Osteoblast (primary cell): Measurements from ENCODE around the gene FRMPD2. TPM values are rescaled to one million over a fixed set of nuclear protein-coding genes. Genes with fewer than 3 reads are reported as not detected.

ENCODE experiments used
- DNase-seq: peaks from one replicate; pipeline ENCODE4 v3.0.0; 2011; ENCODE audit warnings: low spot score, mixed read lengths; ENCODE audit not compliant: insufficient read length; ENCODE audit errors: missing footprints
- H2AFZ ChIP-seq: 2 replicates; pipeline ENCODE4 v1.6.0; 2011; ENCODE audit warnings: mild to moderate bottlenecking, low read length
- H3K27ac ChIP-seq: 2 replicates; pipeline ENCODE4 v1.5.1; 2011; ENCODE audit warnings: mild to moderate bottlenecking, low read depth, low read length, moderate library complexity
- H3K27me3 ChIP-seq: 2 replicates; pipeline ENCODE4 v1.6.0; 2012; ENCODE audit warnings: mild to moderate bottlenecking, control low read depth, inconsistent platforms, low read length, moderate library complexity; ENCODE audit not compliant: insufficient read depth
- H3K36me3 ChIP-seq: 2 replicates; pipeline ENCODE4 v1.5.1; 2011; ENCODE audit warnings: mild to moderate bottlenecking, low read length, control low read depth, moderate library complexity; ENCODE audit not compliant: insufficient read depth
- H3K4me1 ChIP-seq: 2 replicates; pipeline ENCODE4 v1.5.1; 2011; ENCODE audit warnings: mild to moderate bottlenecking, low read length, control low read depth, moderate library complexity; ENCODE audit not compliant: insufficient read depth
- H3K4me2 ChIP-seq: 2 replicates; pipeline ENCODE4 v1.6.0; 2011; ENCODE audit warnings: mild to moderate bottlenecking, low read length; ENCODE audit not compliant: insufficient read depth
- H3K4me3 ChIP-seq: fragments of 200-600 bp; sonication (generic); 3 replicates; pipeline ENCODE4 v1.5.1; 2012; ENCODE audit warnings: mild to moderate bottlenecking, low read length, inconsistent platforms; ENCODE audit not compliant: insufficient read depth
- H3K79me2 ChIP-seq: 2 replicates; pipeline ENCODE4 v1.6.0; 2012; ENCODE audit warnings: mild to moderate bottlenecking, low read length, control low read depth, inconsistent platforms; ENCODE audit not compliant: insufficient read depth
- H3K9me3 ChIP-seq: 2 replicates; pipeline ENCODE4 v1.5.1; 2011; ENCODE audit warnings: low read depth, low read length, control low read depth
- H4K20me1 ChIP-seq: 2 replicates; pipeline ENCODE4 v1.6.0; 2012; ENCODE audit warnings: mild to moderate bottlenecking, low read length, control low read depth; ENCODE audit not compliant: insufficient read depth
- CTCF ChIP-seq: IDR thresholded peaks from 2 replicates; pipeline ENCODE4 v1.5.1; 2011; ENCODE audit warnings: mild to moderate bottlenecking, low read depth, low read length, moderate library complexity; ENCODE audit errors: extremely low read depth
- total RNA-seq: library from RNA; depleted of rRNA; stranded (reverse); fragments of >200 nt; gene quantifications from 2 replicates; pipeline ENCODE4 v1.2.3, GENCODE V29; 2012

FRMPD2 gene
- total RNA-seq, 1 donor: not detected

- DNase-seq: no peak
- Histone ChIP-seq H3K79me2 (no peaks in the 10 kb centered on the region), H3K9me3 (no peaks in the 10 kb centered on the region), H2AFZ (no peak overlapping the region), H3K4me3 (no peak overlapping the region), H3K27ac (no peak overlapping the region), H3K4me2 (no peak overlapping the region), H3K4me1 (no peaks in the 10 kb centered on the region), H3K27me3 (peaks cover 12% of the 10 kb centered on the region), H3K36me3 (no peaks in the 10 kb centered on the region), H4K20me1 (no peaks in the 10 kb centered on the region)
- TF ChIP-seq CTCF: no peak
These were observed 3.3 kb downstream of the FRMPD2 start for GRCh38 chr10:48271047-48271730.

GRCh38 chr10:48266528-48266927 lies 8.0 kb downstream of the FRMPD2 start:
- no peak for DNase-seq
- H3K4me1 ChIP-seq: no peaks in the 10 kb centered on the region
- H3K27me3 ChIP-seq: peaks cover 19% of the 10 kb centered on the region
- TF ChIP-seq CTCF: no peak
- no peaks in the 10 kb centered on the region for H3K36me3 ChIP-seq
- H3K27ac ChIP-seq: no peak overlapping the region
- no peaks in the 10 kb centered on the region for H3K79me2 ChIP-seq
- no peak overlapping the region for H2AFZ ChIP-seq
- no peaks in the 10 kb centered on the region for H3K9me3 ChIP-seq
- H3K4me3 ChIP-seq: no peak overlapping the region
- H4K20me1 ChIP-seq: no peaks in the 10 kb centered on the region
- no peak overlapping the region for H3K4me2 ChIP-seq

- H3K4me1 ChIP-seq: peaks cover 5% of the 10 kb centered on the region
- no peak overlapping the region for H3K4me3 ChIP-seq
- peaks cover 15% of the 10 kb centered on the region for H3K27me3 ChIP-seq
- H3K9me3 ChIP-seq: no peaks in the 10 kb centered on the region
- no peak for TF ChIP-seq CTCF
- H2AFZ ChIP-seq: no peak overlapping the region
- DNase-seq: no peak
- no peak overlapping the region for H3K4me2 ChIP-seq
- no peaks in the 10 kb centered on the region for H3K36me3 ChIP-seq
- H3K27ac ChIP-seq: no peak overlapping the region
- H4K20me1 ChIP-seq: no peaks in the 10 kb centered on the region
- no peaks in the 10 kb centered on the region for H3K79me2 ChIP-seq
These were observed 16.4 kb downstream of the FRMPD2 start for GRCh38 chr10:48258105-48258504.

GRCh38 chr10:48257407-48257961 lies 17.0 kb downstream of the FRMPD2 start:
- H4K20me1 ChIP-seq: no peaks in the 10 kb centered on the region
- H3K27ac ChIP-seq: no peak overlapping the region
- no peak overlapping the region for H3K4me3 ChIP-seq
- TF ChIP-seq CTCF: no peak
- H3K27me3 ChIP-seq: peaks cover 10% of the 10 kb centered on the region
- H3K36me3 ChIP-seq: no peaks in the 10 kb centered on the region
- DNase-seq: no peak
- no peak overlapping the region for H2AFZ ChIP-seq
- peaks cover 5% of the 10 kb centered on the region for H3K4me1 ChIP-seq
- no peak overlapping the region for H3K4me2 ChIP-seq
- no peaks in the 10 kb centered on the region for H3K79me2 ChIP-seq
- H3K9me3 ChIP-seq: no peaks in the 10 kb centered on the region
